Mesenchymal stem cell (in vitro differentiated cells and primary cell): ENCODE measurements around the gene TVP23A.
"Not testable (repeated sequence)": the region's sequence is repeated elsewhere in the genome, so short reads cannot be mapped to it uniquely, and the experiment has no call there.

Experiments
- DNase-seq: peaks from one replicate; pipeline ENCODE4 v3.0.0-alpha.2; 2013
- H2AFZ ChIP-seq: one replicate; pipeline ENCODE4 v1.6.1; 2013; ENCODE audit warnings: low read depth, mild to moderate bottlenecking, control low read depth, inconsistent platforms, low read length, moderate library complexity
- H2AK5ac ChIP-seq: 2 replicates; pipeline ENCODE4 v1.6.1; 2013; ENCODE audit warnings: low read length, moderate library complexity, mild to moderate bottlenecking, inconsistent platforms; ENCODE audit not compliant: severe bottlenecking
- H2BK120ac ChIP-seq: one replicate; pipeline ENCODE4 v1.6.1; 2013; ENCODE audit warnings: low read depth, mild to moderate bottlenecking, inconsistent platforms, low read length, moderate library complexity
- H2BK12ac ChIP-seq, 2 experiments: one replicate each; pipeline ENCODE4 v1.6.1; 2013; ENCODE audit warnings: inconsistent platforms in 2 of 2, low read length in 2 of 2, mild to moderate bottlenecking in 2 of 2, moderate library complexity in 2 of 2, control low read depth in 1 of 2
- H2BK15ac ChIP-seq: one replicate; pipeline ENCODE4 v1.6.1; 2013; ENCODE audit warnings: mild to moderate bottlenecking, low read depth, inconsistent platforms; ENCODE audit not compliant: poor library complexity, severe bottlenecking
- H2BK5ac ChIP-seq: 2 replicates; pipeline ENCODE4 v1.6.1; 2013; ENCODE audit warnings: low read depth, mild to moderate bottlenecking, low read length, control low read depth, inconsistent platforms; ENCODE audit not compliant: poor library complexity, severe bottlenecking
- H3K14ac ChIP-seq, 2 experiments: one replicate each; pipeline ENCODE4 v1.6.1; 2013; ENCODE audit warnings: inconsistent platforms in 2 of 2, low read length in 2 of 2, control low read depth in 1 of 2, mild to moderate bottlenecking in 1 of 2, moderate library complexity in 1 of 2
- H3K18ac ChIP-seq, 2 experiments: one replicate each; pipeline ENCODE4 v1.6.1; 2013; ENCODE audit warnings: inconsistent platforms in 2 of 2, low read length in 2 of 2, control low read depth in 1 of 2, low read depth in 1 of 2, mild to moderate bottlenecking in 1 of 2
- H3K23ac ChIP-seq, 2 experiments: one replicate each; pipeline ENCODE4 v1.6.1; 2013; ENCODE audit warnings: inconsistent platforms in 2 of 2, low read length in 2 of 2, mild to moderate bottlenecking in 2 of 2, moderate library complexity in 2 of 2, control low read depth in 1 of 2
- H3K27ac ChIP-seq: 2 replicates; pipeline ENCODE4 v1.5.1; 2013; ENCODE audit warnings: mild to moderate bottlenecking, moderate library complexity, low read length, control low read depth, inconsistent platforms; ENCODE audit not compliant: poor library complexity, severe bottlenecking
- H3K27me3 ChIP-seq, 2 experiments: 2 replicates each; pipeline versions ENCODE4 v1.6.1 to v1.7.0; 2013; ENCODE audit warnings: low read length in 2 of 2, mild to moderate bottlenecking in 2 of 2, moderate library complexity in 2 of 2, control low read depth in 1 of 2, inconsistent platforms in 1 of 2; ENCODE audit not compliant: control insufficient read depth in 1 of 2, insufficient read depth in 1 of 2
- H3K36me3 ChIP-seq, 2 experiments: 2 replicates each; pipeline versions ENCODE4 v1.6.1 to v1.7.0; 2013; ENCODE audit warnings: low read length in 2 of 2, control low read depth in 1 of 2, inconsistent platforms in 1 of 2, low read depth in 1 of 2, mild to moderate bottlenecking in 1 of 2; ENCODE audit not compliant: insufficient read depth in 2 of 2, control insufficient read depth in 1 of 2
- H3K4ac ChIP-seq, 2 experiments: one replicate each; pipeline ENCODE4 v1.6.1; 2013; ENCODE audit warnings: inconsistent platforms in 2 of 2, low read length in 2 of 2, mild to moderate bottlenecking in 2 of 2, moderate library complexity in 2 of 2, control low read depth in 1 of 2, low read depth in 1 of 2
- H3K4me1 ChIP-seq: 2 replicates; pipeline ENCODE4 v1.6.1; 2013; ENCODE audit warnings: low read depth, low read length, control low read depth; ENCODE audit not compliant: control insufficient read depth, insufficient read depth
- H3K4me2 ChIP-seq: 2 replicates; pipeline ENCODE4 v1.6.1; 2013; ENCODE audit warnings: low read length, mild to moderate bottlenecking, inconsistent platforms; ENCODE audit not compliant: poor library complexity, severe bottlenecking
- H3K4me3 ChIP-seq, 2 experiments: 2 replicates each; pipeline versions ENCODE4 v1.5.1 to v1.7.0; 2013; ENCODE audit warnings: low read length in 2 of 2, mild to moderate bottlenecking in 2 of 2, control low read depth in 1 of 2, low read depth in 1 of 2; ENCODE audit not compliant: insufficient read depth in 1 of 2
- H3K79me1 ChIP-seq: replicated peaks from 2 replicates; pipeline ENCODE4 v1.6.1; 2013; ENCODE audit warnings: mild to moderate bottlenecking, control low read depth, low read length, inconsistent platforms; ENCODE audit not compliant: poor library complexity, severe bottlenecking
- H3K9ac ChIP-seq: 2 replicates; pipeline ENCODE4 v1.7.0; 2013; ENCODE audit warnings: mild to moderate bottlenecking, low read length, moderate library complexity
- H3K9me3 ChIP-seq: 2 replicates; pipeline ENCODE4 v1.7.0; 2013; ENCODE audit warnings: mild to moderate bottlenecking, low read length; ENCODE audit not compliant: control insufficient read depth
- H4K8ac ChIP-seq: one replicate; pipeline ENCODE4 v1.6.1; 2013; ENCODE audit warnings: inconsistent platforms, mild to moderate bottlenecking, low read length, moderate library complexity
- H4K91ac ChIP-seq: one replicate; pipeline ENCODE4 v1.6.1; 2013; ENCODE audit warnings: mild to moderate bottlenecking, low read length, inconsistent platforms
- WGBS: methylation state at CpG from one replicate; pipeline ENCODE4 v1.1.7; 2013; ENCODE audit warnings: mixed read lengths; 5-methylcytosine and 5-hydroxymethylcytosine counted together

Gene TVP23A

GRCh38 chr16:10743227-10743609, 75.4 kb downstream of the TVP23A start:
- H4K91ac ChIP-seq = no peak overlapping the region
- H3K4ac ChIP-seq = no peak overlapping the region
- peaks cover 9 to 15% of the 10 kb centered on the region in 2 experiments for H3K36me3 ChIP-seq
- 49% methylated on average over 3 of the region's 5 CpGs for WGBS
- H3K4me1 ChIP-seq = peaks cover 4% of the 10 kb centered on the region
- peak overlapping the region; percentile 58 for H3K27ac ChIP-seq
- H3K23ac ChIP-seq = no peak overlapping the region
- peaks cover 6% of the 10 kb centered on the region for H3K79me1 ChIP-seq
- no peak overlapping the region for H3K18ac ChIP-seq
- H2BK120ac ChIP-seq = no peak overlapping the region
- no peak overlapping the region for H4K8ac ChIP-seq
- no peak overlapping the region for H2BK5ac ChIP-seq
- H2AFZ ChIP-seq = no peak overlapping the region
- no peak for DNase-seq
- peak overlapping the region; percentile 30 for H3K4me2 ChIP-seq
- no peak overlapping the region for H2BK12ac ChIP-seq
- no peak overlapping the region for H3K14ac ChIP-seq
- H2AK5ac ChIP-seq = no peak overlapping the region
- H3K4me3 ChIP-seq = peak overlapping the region in 1 of 2 experiments; percentile 84
- H3K9ac ChIP-seq = peak overlapping the region; percentile 97
- no peaks in the 10 kb centered on the region for H3K27me3 ChIP-seq
- no peaks in the 10 kb centered on the region for H3K9me3 ChIP-seq
- H2BK15ac ChIP-seq = no peak overlapping the region

GRCh38 chr16:10741844-10742243, 76.8 kb downstream of the TVP23A start:
- Histone ChIP-seq H2BK15ac (no peak overlapping the region), H3K23ac (no peak overlapping the region), H3K36me3 (peaks cover 4% of the 10 kb centered on the region in 2 experiments), H2BK5ac (no peak overlapping the region), H3K14ac (no peak overlapping the region), H2AFZ (no peak overlapping the region), H3K4ac (no peak overlapping the region), H3K27ac (no peak overlapping the region), H3K27me3 (no peaks in the 10 kb centered on the region), H3K4me3 (no peak overlapping the region), H4K8ac (no peak overlapping the region), H3K79me1 (peaks cover 6% of the 10 kb centered on the region), H3K9ac (no peak overlapping the region), H4K91ac (no peak overlapping the region), H2BK120ac (no peak overlapping the region), H3K9me3 (no peaks in the 10 kb centered on the region), H2AK5ac (no peak overlapping the region), H3K4me2 (no peak overlapping the region), H3K4me1 (peaks cover 9% of the 10 kb centered on the region), H2BK12ac (peak overlapping the region in 1 of 2 experiments; percentile 6), H3K18ac (no peak overlapping the region)
- DNase-seq = no peak
- 79% methylated on average over 3 of the region's 4 CpGs for WGBS

- H3K18ac ChIP-seq, H3K14ac ChIP-seq, H2BK12ac ChIP-seq, H3K36me3 ChIP-seq, H4K8ac ChIP-seq, H2BK5ac ChIP-seq, H3K79me1 ChIP-seq, DNase-seq, H3K4me2 ChIP-seq, H2BK15ac ChIP-seq, H3K9me3 ChIP-seq, H3K4me3 ChIP-seq, H2AFZ ChIP-seq, H2BK120ac ChIP-seq, H3K27ac ChIP-seq, H3K27me3 ChIP-seq, H3K9ac ChIP-seq, H3K4ac ChIP-seq, H3K4me1 ChIP-seq, H2AK5ac ChIP-seq, H4K91ac ChIP-seq, H3K23ac ChIP-seq: not testable (repeated sequence)
- over 99% methylated on average over 10 of the region's 10 CpGs for WGBS
These were observed 77.3 kb downstream of the TVP23A start for GRCh38 chr16:10741249-10741648.

- H3K4ac ChIP-seq = no peak overlapping the region
- no peak overlapping the region for H2AK5ac ChIP-seq
- H2BK12ac ChIP-seq = no peak overlapping the region
- no peak overlapping the region for H3K23ac ChIP-seq
- no peak overlapping the region for H4K91ac ChIP-seq
- WGBS = 73% methylated on average over 2 of the region's 2 CpGs
- H3K27me3 ChIP-seq = no peaks in the 10 kb centered on the region
- no peaks in the 10 kb centered on the region for H3K9me3 ChIP-seq
- DNase-seq = no peak
- H2BK120ac ChIP-seq = no peak overlapping the region
- H3K9ac ChIP-seq = no peak overlapping the region
- H3K18ac ChIP-seq = no peak overlapping the region
- H3K4me2 ChIP-seq = no peak overlapping the region
- H3K4me1 ChIP-seq = peaks cover 9% of the 10 kb centered on the region
- H2AFZ ChIP-seq = no peak overlapping the region
- no peak overlapping the region for H4K8ac ChIP-seq
- H3K36me3 ChIP-seq = no peaks in the 10 kb centered on the region
- no peak overlapping the region for H3K14ac ChIP-seq
- no peak overlapping the region for H3K27ac ChIP-seq
- peaks cover 3% of the 10 kb centered on the region for H3K79me1 ChIP-seq
- H2BK5ac ChIP-seq = no peak overlapping the region
- H2BK15ac ChIP-seq = no peak overlapping the region
- H3K4me3 ChIP-seq = no peak overlapping the region
These were observed 77.8 kb downstream of the TVP23A start for GRCh38 chr16:10740845-10741208.
